Measurements from ENCODE around the gene IDH3A.

IDH3A gene

GRCh38 chr15:78194568-78194925 lies 45.4 kb downstream of the IDH3A start:
- no peaks in the 10 kb centered on the region for H3K27me3 ChIP-seq (ENCODE audit: low read depth, low read length)
- no peak overlapping the region for H3K27ac ChIP-seq (ENCODE audit: low read length)
- H3K9me3 ChIP-seq (ENCODE audit: control insufficient read depth in 1 of 2, low read length in 2 of 2), result peaks cover 0 to 4% of the 10 kb centered on the region in 2 donors
- H3K36me3 ChIP-seq (ENCODE audit: control insufficient read depth in 1 of 2, insufficient read depth in 2 of 2, low read length in 2 of 2), result no peaks in the 10 kb centered on the region
- H3K4me1 ChIP-seq (ENCODE audit: control insufficient read depth in 1 of 2, insufficient read depth in 2 of 2, low read length in 2 of 2), result no peaks in the 10 kb centered on the region
- no peak overlapping the region for H3K4me3 ChIP-seq (ENCODE audit: low read depth in 1 of 2, low read length in 2 of 2)

DNA sequence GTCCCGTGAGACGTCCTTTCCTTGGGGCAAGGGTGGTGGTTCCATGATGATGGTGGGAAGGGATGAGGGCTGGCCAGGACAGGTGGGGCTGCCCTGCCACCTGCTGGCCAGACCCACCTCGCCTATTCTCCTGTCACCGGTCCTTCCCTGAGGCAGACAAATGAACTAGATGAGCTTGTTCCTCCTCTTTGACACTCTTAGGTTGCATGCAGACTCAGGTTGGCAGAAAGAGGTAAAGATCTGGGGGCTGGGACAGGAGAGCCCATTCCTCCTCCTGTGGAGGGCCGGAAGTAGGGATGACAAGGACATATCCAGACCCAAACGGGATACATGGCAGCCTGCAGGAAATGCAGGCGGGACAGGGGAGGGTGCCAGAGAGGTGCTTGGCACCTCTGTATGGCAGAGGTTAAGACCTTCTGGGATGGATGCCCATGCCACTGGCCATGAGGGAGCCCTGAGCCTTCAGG lies 46.6 kb downstream of the IDH3A start:
- no peak overlapping the region for H3K4me3 ChIP-seq (ENCODE audit: low read depth in 1 of 2, low read length in 2 of 2)
- no peaks in the 10 kb centered on the region for H3K4me1 ChIP-seq (ENCODE audit: control insufficient read depth in 1 of 2, insufficient read depth in 2 of 2, low read length in 2 of 2)
- H3K9me3 ChIP-seq (ENCODE audit: control insufficient read depth in 1 of 2, low read length in 2 of 2), result peaks cover 0 to under 1% of the 10 kb centered on the region in 2 donors
- no peaks in the 10 kb centered on the region for H3K27me3 ChIP-seq (ENCODE audit: low read depth, low read length)
- no peak overlapping the region for H3K27ac ChIP-seq (ENCODE audit: low read length)
- no peaks in the 10 kb centered on the region for H3K36me3 ChIP-seq (ENCODE audit: control insufficient read depth in 1 of 2, insufficient read depth in 2 of 2, low read length in 2 of 2)

GRCh38 chr15:78197632-78198031 lies 48.5 kb downstream of the IDH3A start:
- Histone ChIP-seq H3K4me3 (ENCODE audit: low read depth in 1 of 2, low read length in 2 of 2) (no peak overlapping the region), H3K36me3 (ENCODE audit: control insufficient read depth in 1 of 2, insufficient read depth in 2 of 2, low read length in 2 of 2) (no peaks in the 10 kb centered on the region), H3K27ac (ENCODE audit: low read length) (no peak overlapping the region), H3K9me3 (ENCODE audit: control insufficient read depth in 1 of 2, low read length in 2 of 2) (no peaks in the 10 kb centered on the region), H3K4me1 (ENCODE audit: control insufficient read depth in 1 of 2, insufficient read depth in 2 of 2, low read length in 2 of 2) (no peaks in the 10 kb centered on the region), H3K27me3 (ENCODE audit: low read depth, low read length) (no peaks in the 10 kb centered on the region)

GRCh38 chr15:78200276-78200930 lies 51.2 kb downstream of the IDH3A start:
- no peak overlapping the region for H3K4me3 ChIP-seq (ENCODE audit: low read depth in 1 of 2, low read length in 2 of 2)
- no peaks in the 10 kb centered on the region for H3K9me3 ChIP-seq (ENCODE audit: control insufficient read depth in 1 of 2, low read length in 2 of 2)
- no peaks in the 10 kb centered on the region for H3K27me3 ChIP-seq (ENCODE audit: low read depth, low read length)
- no peak overlapping the region for H3K27ac ChIP-seq (ENCODE audit: low read length)
- H3K36me3 ChIP-seq (ENCODE audit: control insufficient read depth in 1 of 2, insufficient read depth in 2 of 2, low read length in 2 of 2), result no peaks in the 10 kb centered on the region
- peaks cover 4 to 15% of the 10 kb centered on the region in 2 donors for H3K4me1 ChIP-seq (ENCODE audit: control insufficient read depth in 1 of 2, insufficient read depth in 2 of 2, low read length in 2 of 2)

GRCh38 chr15:78201281-78202190 lies 52.4 kb downstream of the IDH3A start:
- Histone ChIP-seq H3K4me3 (ENCODE audit: low read depth in 1 of 2, low read length in 2 of 2) (no peak overlapping the region), H3K36me3 (ENCODE audit: control insufficient read depth in 1 of 2, insufficient read depth in 2 of 2, low read length in 2 of 2) (no peaks in the 10 kb centered on the region), H3K27me3 (ENCODE audit: low read depth, low read length) (no peaks in the 10 kb centered on the region), H3K27ac (ENCODE audit: low read length) (no peak overlapping the region), H3K4me1 (ENCODE audit: control insufficient read depth in 1 of 2, insufficient read depth in 2 of 2, low read length in 2 of 2) (peaks cover 4 to 15% of the 10 kb centered on the region in 2 donors), H3K9me3 (ENCODE audit: control insufficient read depth in 1 of 2, low read length in 2 of 2) (no peaks in the 10 kb centered on the region)

DNA sequence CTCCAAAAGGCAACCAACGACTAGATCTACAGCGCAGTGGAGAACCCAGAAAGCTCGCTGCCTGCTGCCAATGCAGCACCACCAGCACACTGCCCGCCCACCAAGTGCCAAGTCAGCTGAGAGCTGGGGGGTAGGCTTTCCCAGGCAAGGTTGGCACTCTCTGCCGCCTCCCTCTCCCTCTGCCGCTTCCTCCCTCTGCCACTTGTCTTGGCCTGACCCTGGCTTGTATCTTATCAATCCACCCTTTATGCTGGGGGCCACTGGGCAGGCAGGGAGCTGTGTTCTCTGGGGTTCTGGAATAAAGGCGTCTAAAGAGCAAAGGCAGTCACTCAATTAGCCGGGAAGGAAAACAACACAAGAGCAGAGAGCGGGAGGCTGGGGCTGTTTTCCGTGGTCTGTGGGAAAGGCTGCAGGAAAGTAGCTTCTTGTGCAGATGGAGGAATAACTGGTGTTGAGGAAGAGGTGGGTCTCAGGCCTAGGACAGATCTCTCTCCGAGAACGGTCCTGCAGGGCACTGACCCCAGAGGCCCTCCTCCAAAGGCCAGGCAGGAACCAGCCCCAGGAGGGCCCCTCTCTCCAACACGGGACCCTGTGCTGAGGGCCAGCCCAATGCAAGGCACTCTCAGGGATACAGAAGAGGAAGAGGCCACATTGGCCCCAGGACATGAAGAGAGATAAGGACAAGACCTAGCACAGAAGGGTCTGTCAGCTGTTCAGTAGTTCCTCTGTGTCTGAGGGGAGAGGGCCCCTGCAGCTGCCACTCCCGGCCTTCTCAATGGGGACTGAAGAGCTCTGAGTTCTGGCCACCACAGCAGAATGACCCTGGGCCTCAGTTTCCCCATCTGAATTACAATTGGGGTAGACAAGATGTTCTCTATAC lies 54.4 kb downstream of the IDH3A start:
- no peak overlapping the region for H3K27ac ChIP-seq (ENCODE audit: low read length)
- no peaks in the 10 kb centered on the region for H3K36me3 ChIP-seq (ENCODE audit: control insufficient read depth in 1 of 2, insufficient read depth in 2 of 2, low read length in 2 of 2)
- H3K9me3 ChIP-seq (ENCODE audit: control insufficient read depth in 1 of 2, low read length in 2 of 2), result no peaks in the 10 kb centered on the region
- no peaks in the 10 kb centered on the region for H3K27me3 ChIP-seq (ENCODE audit: low read depth, low read length)
- H3K4me1 ChIP-seq (ENCODE audit: control insufficient read depth in 1 of 2, insufficient read depth in 2 of 2, low read length in 2 of 2), result peaks cover 4 to 15% of the 10 kb centered on the region in 2 donors
- H3K4me3 ChIP-seq (ENCODE audit: low read depth in 1 of 2, low read length in 2 of 2), result no peak overlapping the region

GRCh38 chr15:78204351-78205309 lies 55.5 kb downstream of the IDH3A start:
- peaks cover 4 to 15% of the 10 kb centered on the region in 2 donors for H3K4me1 ChIP-seq (ENCODE audit: control insufficient read depth in 1 of 2, insufficient read depth in 2 of 2, low read length in 2 of 2)
- H3K27me3 ChIP-seq (ENCODE audit: low read depth, low read length), result no peaks in the 10 kb centered on the region
- no peaks in the 10 kb centered on the region for H3K9me3 ChIP-seq (ENCODE audit: control insufficient read depth in 1 of 2, low read length in 2 of 2)
- H3K4me3 ChIP-seq (ENCODE audit: low read depth in 1 of 2, low read length in 2 of 2), result no peak overlapping the region
- no peaks in the 10 kb centered on the region for H3K36me3 ChIP-seq (ENCODE audit: control insufficient read depth in 1 of 2, insufficient read depth in 2 of 2, low read length in 2 of 2)
- no peak overlapping the region for H3K27ac ChIP-seq (ENCODE audit: low read length)

DNA sequence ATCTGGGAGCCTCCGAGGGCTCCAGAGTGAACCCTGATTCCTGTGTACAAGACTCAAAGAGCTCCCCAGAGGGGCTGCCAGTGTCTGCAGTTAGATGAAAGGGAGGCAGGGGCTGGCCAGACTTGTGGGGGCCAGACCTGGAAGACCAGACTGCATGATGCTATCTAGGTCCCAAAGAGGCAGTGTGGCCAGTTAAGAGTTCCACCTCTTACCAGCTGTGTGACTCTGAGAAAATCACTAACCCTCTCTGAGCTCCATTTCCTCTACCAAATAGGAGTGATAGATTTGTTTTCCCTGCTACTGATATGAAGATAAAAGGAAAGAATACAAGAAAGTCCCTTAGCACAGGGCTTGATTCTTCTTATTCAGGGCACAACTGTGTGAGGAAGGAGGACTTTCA lies 56.2 kb downstream of the IDH3A start:
- Histone ChIP-seq H3K9me3 (ENCODE audit: control insufficient read depth in 1 of 2, low read length in 2 of 2) (no peaks in the 10 kb centered on the region), H3K36me3 (ENCODE audit: control insufficient read depth in 1 of 2, insufficient read depth in 2 of 2, low read length in 2 of 2) (no peaks in the 10 kb centered on the region), H3K27me3 (ENCODE audit: low read depth, low read length) (no peaks in the 10 kb centered on the region), H3K4me3 (ENCODE audit: low read depth in 1 of 2, low read length in 2 of 2) (no peak overlapping the region), H3K27ac (ENCODE audit: low read length) (no peak overlapping the region), H3K4me1 (ENCODE audit: control insufficient read depth in 1 of 2, insufficient read depth in 2 of 2, low read length in 2 of 2) (peaks cover 8 to 21% of the 10 kb centered on the region in 2 donors)

DNA sequence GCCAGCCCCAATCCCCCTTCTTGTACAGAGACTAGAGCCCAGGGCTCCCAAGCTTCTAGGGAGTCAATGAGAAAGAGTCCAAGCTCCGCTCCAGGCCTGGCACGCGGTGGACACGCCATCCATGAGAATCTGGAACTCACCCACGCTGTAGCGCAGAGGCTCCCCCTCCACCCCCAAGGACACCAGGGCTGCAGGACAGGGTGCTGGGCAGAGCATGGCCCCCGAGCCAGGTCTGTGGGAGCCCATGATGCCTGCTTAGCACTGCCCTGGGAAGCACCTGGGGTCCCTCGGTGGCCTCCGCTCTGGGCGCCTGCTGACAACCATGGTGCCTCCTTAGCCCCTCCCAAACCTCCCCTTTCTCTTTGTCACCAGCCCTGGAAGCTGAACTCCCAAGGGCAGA lies 56.7 kb downstream of the IDH3A start:
- H3K4me1 ChIP-seq (ENCODE audit: control insufficient read depth in 1 of 2, insufficient read depth in 2 of 2, low read length in 2 of 2), result peaks cover 8 to 21% of the 10 kb centered on the region in 2 donors
- H3K27ac ChIP-seq (ENCODE audit: low read length), result no peak overlapping the region
- H3K27me3 ChIP-seq (ENCODE audit: low read depth, low read length), result no peaks in the 10 kb centered on the region
- H3K9me3 ChIP-seq (ENCODE audit: control insufficient read depth in 1 of 2, low read length in 2 of 2), result no peaks in the 10 kb centered on the region
- no peak overlapping the region for H3K4me3 ChIP-seq (ENCODE audit: low read depth in 1 of 2, low read length in 2 of 2)
- no peaks in the 10 kb centered on the region for H3K36me3 ChIP-seq (ENCODE audit: control insufficient read depth in 1 of 2, insufficient read depth in 2 of 2, low read length in 2 of 2)

DNA sequence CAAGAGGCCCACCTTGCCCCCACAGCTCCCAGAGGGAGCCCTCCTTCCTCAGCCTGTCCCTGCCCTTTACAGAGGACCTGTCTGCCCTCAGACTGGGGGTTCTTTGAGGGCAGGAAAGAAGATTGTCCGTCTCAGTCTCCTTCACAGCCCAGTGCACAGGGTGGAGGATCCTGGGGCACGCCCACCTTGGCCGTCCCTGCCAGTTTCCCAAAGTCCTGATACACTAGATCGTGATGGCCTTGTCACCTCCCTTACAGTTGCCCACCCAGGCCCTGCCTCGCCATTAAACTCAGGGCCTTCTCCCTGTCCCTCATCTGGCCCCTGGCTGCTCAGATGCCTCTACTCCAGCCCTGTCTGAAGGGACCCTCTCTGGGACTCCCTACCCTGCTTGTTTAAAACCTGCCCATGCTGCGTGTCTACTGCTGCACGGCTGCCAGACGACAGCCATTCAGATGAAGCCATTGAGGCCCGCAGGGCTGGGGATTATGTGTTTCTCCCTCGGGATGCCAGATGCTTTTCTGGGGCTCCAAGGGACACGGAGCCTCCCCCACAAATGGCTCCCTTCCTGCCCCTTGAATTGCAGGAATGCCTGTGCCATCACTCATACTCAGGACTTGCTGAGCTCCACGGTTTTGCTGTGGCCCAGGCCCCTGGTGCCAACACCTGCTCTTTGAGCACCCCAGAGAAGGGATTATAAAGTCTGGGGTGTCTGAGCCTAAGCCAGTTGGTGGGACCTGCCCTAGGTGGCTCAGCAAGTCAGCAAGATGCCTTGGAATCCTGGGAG lies 57.4 kb downstream of the IDH3A start:
- Histone ChIP-seq H3K4me1 (ENCODE audit: control insufficient read depth in 1 of 2, insufficient read depth in 2 of 2, low read length in 2 of 2) (peaks cover 8 to 21% of the 10 kb centered on the region in 2 donors), H3K27ac (ENCODE audit: low read length) (no peak overlapping the region), H3K4me3 (ENCODE audit: low read depth in 1 of 2, low read length in 2 of 2) (no peak overlapping the region)

More for the DNA sequence above, 57.4 kb downstream of the IDH3A start:
- Histone ChIP-seq H3K27me3 (ENCODE audit: low read depth, low read length) (no peaks in the 10 kb centered on the region), H3K9me3 (ENCODE audit: control insufficient read depth in 1 of 2, low read length in 2 of 2) (no peaks in the 10 kb centered on the region), H3K36me3 (ENCODE audit: control insufficient read depth in 1 of 2, insufficient read depth in 2 of 2, low read length in 2 of 2) (no peaks in the 10 kb centered on the region)

Measured in muscle layer of duodenum (tissue), 2 donors.